ENCODE measurements around the gene PHF10. TPM values are rescaled to one million over a fixed set of nuclear protein-coding genes. Genes with fewer than 3 reads are reported as not detected.
A peak's percentile ranks its signal among the peaks of the same experiment; 100 is the strongest.
"Not testable (repeated sequence)": the region's sequence is repeated elsewhere in the genome, so short reads cannot be mapped to it uniquely, and the experiment has no call there.

PHF10 gene
- total RNA-seq, result 91.2 and 92.2 TPM in 2 replicates

DNA sequence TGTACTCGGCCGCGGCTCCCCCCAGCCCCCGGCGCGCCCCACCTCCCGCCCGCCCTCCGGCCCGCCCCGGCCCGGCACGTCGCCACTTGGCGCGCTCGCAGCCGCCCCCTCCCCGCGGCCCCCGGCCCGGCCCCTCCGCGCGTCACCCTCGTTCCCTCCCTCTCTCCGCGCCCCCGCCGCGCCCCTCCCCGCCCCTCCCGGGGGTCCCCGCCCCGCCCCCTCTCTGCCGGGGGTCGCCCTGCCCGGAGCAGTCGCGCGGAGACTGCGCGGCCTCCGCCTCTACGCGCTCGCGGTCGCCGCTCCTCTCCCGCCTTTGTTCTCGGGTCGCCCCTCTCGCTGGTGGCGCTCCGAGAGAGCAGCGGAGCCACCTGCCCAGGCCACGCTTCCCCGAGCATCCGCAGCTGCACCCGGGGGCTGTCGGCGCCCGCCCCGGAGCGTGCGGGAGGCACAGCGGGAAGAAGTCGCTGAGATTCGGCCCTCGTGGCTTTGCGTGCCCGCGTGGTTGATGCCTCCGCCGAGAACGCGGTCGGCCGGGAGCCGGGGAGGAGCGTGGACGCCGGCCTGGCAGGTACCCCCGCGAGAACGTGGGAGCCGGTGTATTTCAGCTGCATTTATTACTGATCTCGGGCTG is at the start of gene PHF10:
PHF10 (minus strand) TSS at position 7 of the 631 bp plus-strand sequence. CDS start 569 bp downstream, outside the sequence.
- Mint-ChIP-seq H3K27ac (peak within 1 kb of the TSS; percentile 94), H3K4me3 (peak within 1 kb of the TSS; percentile 90), H3K4me1 (peaks cover 25% of the 10 kb centered on the region), H3K36me3 (ENCODE audit: low read depth) (peaks cover 8% of the 10 kb centered on the region), H3K27me3 (peaks cover 5% of the 10 kb centered on the region), H3K9me3 (no peaks in the 10 kb centered on the region)
- intact Hi-C loops (cut with micrococcal nuclease), result loop anchor here (1.0 to 5.0 kb wide), 2 partner anchors 27 to 512 kb away; partner anchors contain the start of genes DYNLT2 and ERMARD
- peak; percentile 88 for DNase-seq

DNA sequence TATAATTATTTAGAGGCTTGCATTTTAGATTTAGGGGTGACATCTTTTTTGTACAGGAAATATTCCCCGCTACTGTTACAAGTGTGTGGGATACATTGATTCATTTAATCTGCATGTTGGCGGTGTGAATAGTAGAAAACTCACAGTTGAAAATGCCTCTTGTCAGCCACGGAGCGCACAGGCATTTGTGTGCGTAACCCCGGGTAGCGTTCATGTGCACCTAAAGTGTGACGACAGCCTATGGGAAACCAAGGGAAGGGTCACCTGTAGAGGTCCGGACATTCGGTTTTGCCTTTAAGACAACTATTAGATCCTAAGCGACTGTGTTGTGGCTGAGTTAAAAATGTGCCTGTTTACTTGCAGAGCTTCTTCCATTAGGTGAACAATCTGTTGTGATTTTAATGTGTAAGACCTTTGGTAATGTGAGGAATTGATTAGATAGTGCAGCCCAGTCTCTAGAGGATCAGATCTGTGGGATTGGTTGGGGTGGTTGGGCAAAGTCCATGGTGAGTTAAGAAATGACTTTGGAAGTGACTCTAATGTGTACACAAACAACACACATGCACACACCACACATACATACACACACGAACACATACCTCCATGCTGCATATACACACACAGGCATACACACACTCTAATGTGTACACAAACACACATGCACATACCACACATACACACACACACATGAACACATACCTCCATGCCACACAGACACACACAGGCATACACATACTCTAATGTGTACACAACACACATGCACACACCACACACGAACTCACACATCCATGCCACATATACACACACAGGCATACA is 42.8 kb upstream of the PHF10 start:
- intact Hi-C loops (cut with micrococcal nuclease), result no loop called here
- no peaks in the 10 kb centered on the region for H3K9me3 Mint-ChIP-seq

DNA sequence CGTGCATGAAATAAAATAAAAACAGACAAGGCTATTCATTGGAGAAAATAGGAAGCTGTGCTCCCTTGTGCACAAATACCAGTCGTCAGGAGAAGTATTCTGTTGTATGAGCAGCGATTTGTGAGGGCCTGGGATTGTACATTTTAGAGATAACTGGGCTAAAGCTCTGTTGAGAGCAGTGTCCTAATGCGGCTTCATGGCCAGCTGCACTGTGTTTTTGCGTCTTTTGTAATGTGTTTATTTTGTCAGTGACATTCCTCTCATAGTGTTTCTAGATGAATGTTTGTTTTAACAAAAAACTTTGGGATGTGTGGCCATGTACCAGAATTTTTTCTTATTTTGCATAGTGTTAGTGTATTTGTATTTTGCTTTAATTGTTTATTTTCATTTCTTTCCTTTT is 41.9 kb upstream of the PHF10 start:
- DNase-seq, result no peak
- Mint-ChIP-seq H3K9me3 (no peaks in the 10 kb centered on the region), H3K4me3 (no peak overlapping the region), H3K27me3 (no peaks in the 10 kb centered on the region), H3K4me1 (peaks cover 2% of the 10 kb centered on the region), H3K36me3 (ENCODE audit: low read depth) (peaks cover 40% of the 10 kb centered on the region), H3K27ac (no peak overlapping the region)
- intact Hi-C loops (cut with micrococcal nuclease), result no loop called here

More for the DNA sequence above, 42.8 kb upstream of the PHF10 start:
- no peak for DNase-seq
- Mint-ChIP-seq H3K4me1 (peaks cover 2% of the 10 kb centered on the region), H3K27ac (no peak overlapping the region), H3K4me3 (no peak overlapping the region), H3K36me3 (ENCODE audit: low read depth) (peaks cover 40% of the 10 kb centered on the region), H3K27me3 (no peaks in the 10 kb centered on the region)

DNA sequence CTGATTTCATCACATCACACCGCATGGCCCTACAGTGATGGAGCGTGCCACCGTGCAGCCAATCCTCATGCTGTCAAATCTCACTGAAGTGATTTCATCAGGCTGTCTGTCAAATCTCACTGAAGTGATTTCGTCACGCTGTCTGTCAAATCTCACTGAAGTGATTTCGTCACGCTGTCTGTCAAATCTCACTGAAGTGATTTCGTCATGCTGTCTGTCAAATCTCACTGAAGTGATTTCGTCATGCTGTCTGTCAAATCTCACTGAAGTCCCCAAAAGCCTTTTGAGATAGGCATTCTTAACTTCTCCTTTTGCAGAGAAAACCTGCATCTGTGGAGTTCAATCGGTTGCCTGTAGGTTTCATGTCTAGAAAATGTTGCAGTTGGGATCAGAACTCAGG is 41.5 kb upstream of the PHF10 start:
- DNase-seq; H3K4me1 Mint-ChIP-seq; intact Hi-C loops (cut with micrococcal nuclease); H3K9me3 Mint-ChIP-seq; H3K27me3 Mint-ChIP-seq; H3K27ac Mint-ChIP-seq; H3K4me3 Mint-ChIP-seq: not testable (repeated sequence)
- peaks cover 40% of the 10 kb centered on the region for H3K36me3 Mint-ChIP-seq (ENCODE audit: low read depth)

DNA sequence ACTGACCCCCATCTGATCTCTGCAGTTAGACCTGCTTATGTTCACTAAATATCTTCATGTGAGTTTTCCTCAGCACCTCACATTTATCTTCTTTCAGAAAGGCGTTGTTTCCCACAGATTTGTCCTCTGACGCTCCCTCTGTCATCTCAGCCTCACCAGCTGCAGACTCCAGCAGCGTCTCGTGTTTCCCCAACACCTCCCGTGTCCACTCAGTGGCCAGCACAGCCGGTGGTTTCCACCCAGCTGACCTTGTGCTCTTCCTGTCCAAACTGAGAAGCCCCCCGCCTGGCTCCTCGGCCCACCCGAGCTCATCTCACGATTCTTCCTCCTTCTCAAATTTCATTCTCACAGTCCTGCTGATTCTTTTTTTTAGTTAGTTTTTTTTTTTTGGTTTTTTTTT is 39.6 kb upstream of the PHF10 start:
- Mint-ChIP-seq H3K36me3 (ENCODE audit: low read depth) (peaks cover 49% of the 10 kb centered on the region), H3K9me3 (no peaks in the 10 kb centered on the region), H3K27ac (no peak overlapping the region), H3K27me3 (no peaks in the 10 kb centered on the region), H3K4me1 (peaks cover 2% of the 10 kb centered on the region), H3K4me3 (no peak overlapping the region)
- intact Hi-C loops (cut with micrococcal nuclease), result no loop called here
- peak; percentile 44 for DNase-seq

DNA sequence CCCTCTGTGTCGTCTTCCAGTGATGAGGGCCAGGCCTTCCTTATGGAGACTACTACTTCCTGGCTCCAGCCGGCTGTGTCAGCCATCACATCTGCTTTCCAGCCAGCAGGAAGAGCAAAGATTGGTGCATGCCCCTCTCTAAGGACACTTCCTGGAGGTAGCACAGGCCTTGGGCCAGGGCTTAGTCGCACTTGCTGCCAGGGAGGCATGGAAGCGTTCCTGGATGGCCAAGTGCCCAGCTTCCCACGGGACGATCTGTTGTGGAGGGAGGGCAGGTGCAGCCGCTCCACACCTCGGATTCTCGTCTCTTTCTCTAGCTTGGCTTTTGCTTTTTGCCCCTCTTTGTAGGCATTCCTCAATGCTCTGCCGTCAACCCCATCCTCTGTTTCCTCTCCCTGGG is 39.0 kb upstream of the PHF10 start:
- DNase-seq, result peak; percentile 37
- Mint-ChIP-seq H3K36me3 (ENCODE audit: low read depth) (peaks cover 52% of the 10 kb centered on the region), H3K9me3 (no peaks in the 10 kb centered on the region), H3K4me1 (peaks cover 2% of the 10 kb centered on the region), H3K4me3 (no peak overlapping the region), H3K27ac (no peak overlapping the region), H3K27me3 (no peaks in the 10 kb centered on the region)
- intact Hi-C loops (cut with micrococcal nuclease), result no loop called here

DNA sequence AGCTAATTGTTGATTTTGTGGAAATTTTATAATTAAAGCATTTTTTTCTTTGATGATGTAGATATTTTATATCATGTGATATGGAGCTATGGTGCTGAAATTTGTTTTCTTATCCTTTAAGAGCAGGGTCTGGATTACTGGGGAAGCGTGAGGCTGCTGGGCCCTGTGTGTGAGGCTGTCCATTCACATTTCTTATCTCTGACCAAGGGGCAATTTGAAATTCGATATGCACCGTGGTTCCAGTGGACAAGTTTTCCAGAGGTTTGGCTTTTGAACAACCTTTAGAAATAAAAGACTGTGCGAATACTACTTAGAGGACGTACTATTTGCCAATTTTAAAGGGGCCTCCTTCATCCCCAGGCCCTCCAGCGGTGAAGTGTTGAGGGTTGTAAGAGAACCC is 30.9 kb upstream of the PHF10 start:
- Mint-ChIP-seq H3K27ac (no peak overlapping the region), H3K27me3 (no peaks in the 10 kb centered on the region), H3K4me3 (no peak overlapping the region)

DNA sequence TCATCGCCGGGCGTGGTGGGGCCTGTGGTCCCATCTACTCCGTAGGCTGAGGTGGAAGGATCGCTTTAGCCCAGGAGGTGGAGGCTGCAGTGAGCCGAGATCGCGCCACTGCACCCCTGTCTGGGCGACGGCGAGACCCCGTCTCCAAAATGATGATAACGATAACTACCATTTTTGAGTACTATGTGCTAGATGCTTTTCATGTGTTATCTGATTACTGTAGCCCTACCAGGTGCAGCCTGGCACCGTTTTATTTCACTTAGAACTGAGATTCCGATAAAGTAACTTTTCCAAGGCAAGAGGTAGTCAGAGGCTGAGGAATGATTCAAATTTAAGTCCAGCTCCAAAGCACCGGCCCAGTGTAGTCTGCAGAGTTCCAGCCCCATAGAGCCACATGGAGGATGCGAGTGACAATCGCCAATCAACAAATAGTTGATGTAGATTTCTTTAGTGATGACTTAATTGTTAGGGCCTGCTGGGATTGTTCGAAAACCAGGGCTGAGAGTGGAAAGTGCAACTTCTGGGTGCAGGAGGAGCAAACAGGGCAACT is 27.8 kb upstream of the PHF10 start:
- Mint-ChIP-seq H3K27ac (peak overlapping the region; percentile 94), H3K4me1 (peaks cover 28% of the 10 kb centered on the region), H3K4me3 (peak overlapping the region; percentile 100), H3K27me3 (no peaks in the 10 kb centered on the region), H3K36me3 (ENCODE audit: low read depth) (peaks cover 14% of the 10 kb centered on the region), H3K9me3 (no peaks in the 10 kb centered on the region)
- no peak for DNase-seq
- intact Hi-C loops (cut with micrococcal nuclease), result loop anchor here (5.0 kb wide), 1 partner anchor 555 kb away; the partner anchor contains the start of gene FAM120B

More for the DNA sequence above, 30.9 kb upstream of the PHF10 start:
- DNase-seq, result no peak
- H3K36me3 Mint-ChIP-seq (ENCODE audit: low read depth), result peaks cover 33% of the 10 kb centered on the region
- H3K9me3 Mint-ChIP-seq, result no peaks in the 10 kb centered on the region
- intact Hi-C loops (cut with micrococcal nuclease), result no loop called here
- peaks cover 24% of the 10 kb centered on the region for H3K4me1 Mint-ChIP-seq

DNA sequence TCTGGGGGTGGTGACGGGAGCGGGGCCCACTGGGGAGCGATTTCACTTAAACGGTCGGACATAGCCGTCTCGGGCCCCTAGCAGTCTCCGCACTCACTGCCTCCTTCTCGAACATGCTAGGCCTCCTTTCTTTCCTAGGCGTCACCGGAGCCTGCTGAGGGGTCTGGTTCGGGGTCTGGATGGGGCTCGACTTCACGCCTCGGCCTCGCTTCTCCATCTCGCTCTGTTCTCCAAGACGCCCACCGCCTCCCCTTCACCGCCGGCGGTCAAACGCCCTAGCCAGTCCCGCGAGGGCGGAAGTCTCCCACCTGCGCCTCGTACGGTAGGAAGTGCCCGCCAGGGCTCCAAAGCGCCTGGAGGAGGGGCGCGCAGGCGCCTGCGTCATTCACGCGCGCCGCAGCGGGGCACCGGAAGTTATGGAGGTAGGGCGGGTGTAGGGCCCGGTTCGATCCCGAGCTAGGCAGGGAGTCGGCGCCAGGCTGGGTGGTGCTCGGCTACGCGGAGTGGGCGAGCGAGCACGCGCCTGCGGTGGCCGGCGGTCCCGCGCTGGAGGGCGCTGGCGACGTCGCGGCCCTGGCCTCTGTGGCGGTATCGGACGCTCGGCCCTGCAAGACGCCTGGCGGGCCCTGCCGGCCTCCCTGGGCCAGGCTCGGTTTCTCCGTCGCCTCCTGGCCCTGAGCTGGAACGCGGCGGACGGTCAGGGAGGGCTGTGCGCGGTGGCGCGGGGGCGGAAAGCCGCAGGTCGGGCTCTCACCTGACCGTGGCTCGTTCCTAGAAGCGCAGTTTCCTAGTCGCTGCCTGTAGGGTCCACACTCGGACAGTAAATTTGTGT is 27.2 kb upstream of the PHF10 start, which contains the start of the genes DYNLT2 and ERMARD:
DYNLT2 (minus strand) TSS at position 331 of the 832 bp plus-strand sequence; CDS start at position 217, 114 bp downstream.
ERMARD (plus strand) TSS at position 381 of the 832 bp plus-strand sequence; CDS start at position 417, 36 bp downstream.
- Mint-ChIP-seq H3K4me3 (peak within 1 kb of the TSS; percentile 100), H3K27ac (peak within 1 kb of the TSS; percentile 100), H3K9me3 (no peaks in the 10 kb centered on the region), H3K27me3 (peaks cover 2% of the 10 kb centered on the region), H3K4me1 (peaks cover 28% of the 10 kb centered on the region), H3K36me3 (ENCODE audit: low read depth) (peaks cover 9% of the 10 kb centered on the region)
- intact Hi-C loops (cut with micrococcal nuclease), result loop anchor here (1.0 to 5.0 kb wide), 5 partner anchors 27 to 833 kb away; partner anchors contain the start of genes C6orf120, FAM120B, PDCD2 and PHF10
- DNase-seq, result peak; percentile 99

DNA sequence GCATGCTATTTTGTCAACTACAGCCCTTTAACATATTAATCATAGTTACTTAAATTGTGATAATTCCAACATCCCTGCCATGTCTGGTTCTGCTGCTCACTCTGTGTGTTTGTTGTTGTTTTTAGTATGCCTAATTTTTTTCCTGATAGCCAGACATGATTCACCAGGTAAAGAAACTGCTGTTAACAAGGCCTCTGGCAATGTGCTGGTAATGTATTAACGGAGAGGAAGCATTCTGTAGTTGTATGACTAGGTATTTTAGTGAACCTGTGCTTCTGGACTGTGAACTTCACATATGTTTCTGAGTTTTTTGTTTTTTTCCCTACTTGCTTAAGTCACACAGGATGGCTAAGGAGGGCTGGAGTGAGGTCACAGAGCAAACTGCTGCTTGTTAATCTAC is 22.3 kb upstream of the PHF10 start:
- Mint-ChIP-seq H3K27ac (no peak overlapping the region), H3K9me3 (no peaks in the 10 kb centered on the region), H3K36me3 (ENCODE audit: low read depth) (peaks cover 5% of the 10 kb centered on the region), H3K4me3 (no peak overlapping the region), H3K27me3 (peaks cover 8% of the 10 kb centered on the region), H3K4me1 (peaks cover 10% of the 10 kb centered on the region)
- intact Hi-C loops (cut with micrococcal nuclease), result no loop called here
- DNase-seq, result no peak

DNA sequence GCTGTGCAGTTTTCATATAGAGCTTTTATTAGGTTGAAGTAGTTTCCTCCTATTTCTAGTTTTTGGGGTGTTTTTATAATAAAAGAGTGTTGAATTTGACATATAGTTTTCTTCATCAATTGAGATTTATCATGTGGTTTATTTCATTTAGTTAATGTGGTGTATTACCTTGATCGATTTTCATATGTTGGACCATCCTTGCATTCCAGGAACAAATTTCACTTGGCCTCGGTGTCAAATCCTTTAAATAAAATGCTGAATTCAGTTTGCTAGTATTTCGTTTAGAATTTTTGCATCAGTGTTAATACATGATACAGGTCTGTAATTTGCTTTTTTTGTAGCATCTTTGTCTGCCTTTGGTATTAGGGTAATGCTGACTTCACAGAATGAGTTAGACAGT is 21.1 kb upstream of the PHF10 start:
- Mint-ChIP-seq H3K27ac (no peak overlapping the region), H3K9me3 (no peaks in the 10 kb centered on the region), H3K4me3 (no peak overlapping the region), H3K36me3 (ENCODE audit: low read depth) (peaks cover 2% of the 10 kb centered on the region), H3K27me3 (peaks cover 8% of the 10 kb centered on the region), H3K4me1 (peaks cover 6% of the 10 kb centered on the region)
- DNase-seq, result no peak
- intact Hi-C loops (cut with micrococcal nuclease), result no loop called here

DNA sequence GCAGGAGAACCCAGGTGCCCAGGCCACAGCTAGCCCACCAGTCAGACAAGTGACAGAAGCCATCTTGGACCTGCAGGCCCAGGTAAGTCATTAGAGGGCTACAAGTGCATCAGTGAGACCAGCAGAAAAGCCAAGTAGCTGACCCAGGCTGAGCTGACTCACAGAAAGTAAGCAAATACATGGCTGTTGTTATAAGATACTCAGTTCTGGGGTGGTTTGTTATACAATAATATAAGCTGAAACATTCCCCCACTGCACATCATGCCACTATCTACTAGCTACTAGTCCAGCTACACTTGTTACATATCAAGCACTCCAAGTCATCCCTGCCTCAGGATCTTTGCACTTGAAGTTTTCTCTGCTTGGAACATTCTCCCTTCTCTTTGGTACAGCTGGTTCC is 17.0 kb upstream of the PHF10 start:
- no peaks in the 10 kb centered on the region for H3K9me3 Mint-ChIP-seq
- H3K4me1 Mint-ChIP-seq, result peaks cover 2% of the 10 kb centered on the region
- H3K27ac Mint-ChIP-seq, result no peak overlapping the region
- DNase-seq, result no peak
- intact Hi-C loops (cut with micrococcal nuclease), result no loop called here
- H3K27me3 Mint-ChIP-seq, result peaks cover 18% of the 10 kb centered on the region
- no peaks in the 10 kb centered on the region for H3K36me3 Mint-ChIP-seq (ENCODE audit: low read depth)
- no peak overlapping the region for H3K4me3 Mint-ChIP-seq

DNA sequence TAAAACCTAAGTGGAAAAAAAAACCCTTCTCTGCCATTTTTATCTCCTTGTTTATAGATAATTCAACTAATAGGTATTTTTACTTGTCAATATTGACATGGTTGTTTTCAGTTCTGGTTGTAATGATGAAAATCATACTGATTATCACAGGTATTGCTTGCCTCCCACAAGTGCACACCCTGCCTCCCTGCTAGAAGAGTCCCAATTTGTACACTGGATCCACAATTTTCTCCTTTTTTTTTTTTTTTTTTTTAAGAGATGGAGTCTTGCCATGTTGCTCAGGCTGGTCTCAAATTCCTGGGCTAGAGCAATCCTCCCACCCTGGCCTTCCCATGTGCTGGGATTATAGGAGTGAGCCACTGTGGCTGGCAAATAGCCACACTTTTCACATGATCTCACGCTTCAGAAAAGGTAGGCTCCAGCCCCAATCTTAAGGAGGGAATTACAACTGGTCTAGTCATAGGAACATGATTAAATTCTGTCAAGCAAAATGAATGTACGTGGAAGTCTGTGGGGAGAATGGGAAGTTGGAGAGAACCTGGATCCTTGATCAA is 14.8 kb upstream of the PHF10 start:
- no peak for DNase-seq
- H3K4me1 Mint-ChIP-seq, result peaks cover 2% of the 10 kb centered on the region
- H3K27ac Mint-ChIP-seq, result no peak overlapping the region
- intact Hi-C loops (cut with micrococcal nuclease), result no loop called here
- H3K4me3 Mint-ChIP-seq, result no peak overlapping the region
- peaks cover 36% of the 10 kb centered on the region for H3K27me3 Mint-ChIP-seq
- peaks cover 7% of the 10 kb centered on the region for H3K9me3 Mint-ChIP-seq
- H3K36me3 Mint-ChIP-seq (ENCODE audit: low read depth), result no peaks in the 10 kb centered on the region

Data from activated CD4-positive, alpha-beta T cell treated with anti-CD3 and anti-CD28 coated beads, Interleukin-2, amount 10 ng/mL, durations not matched to agents 24 days and 14 days (primary cell).